SH-SY5Y (cell line): Measurements from ENCODE around the gene NKX2-4.

Experiments used
- GATA2 ChIP-seq: IDR thresholded peaks from 2 replicates; pipeline ENCODE4 v1.6.1; 2011; ENCODE audit warnings: mild to moderate bottlenecking, low read depth, low read length
- GATA3 ChIP-seq: IDR thresholded peaks from 2 replicates; pipeline ENCODE4 v1.6.1; 2011; ENCODE audit warnings: low read depth, mild to moderate bottlenecking, low read length, moderate library complexity

- TF ChIP-seq GATA2 (no peak), GATA3 (no peak)
Observed at GRCh38 chr20:21356386-21356785, 40.9 kb downstream of the NKX2-4 start.
